HepG2 (cell line): Measurements from ENCODE around the gene RAP1A. TPM values are rescaled to one million over a fixed set of nuclear protein-coding genes. Genes with fewer than 3 reads are reported as not detected.
A peak's percentile ranks its signal among the peaks of the same experiment; 100 is the strongest.

ENCODE experiments used
- ASH2L ChIP-seq: fragments of 300-600, 200-600 bp; sonication (generic); IDR thresholded peaks from 2 replicates; pipeline ENCODE4 v1.7.0; 2017; ENCODE audit warnings: low read depth, mild to moderate bottlenecking, moderate library complexity, mixed read lengths, low read length; ENCODE audit not compliant: insufficient read length
- IKZF4 ChIP-seq: sonication (generic); formaldehyde crosslinking; IDR thresholded peaks from 2 replicates; pipeline ENCODE4 v1.5.1; 2020; ENCODE audit warnings: borderline replicate concordance, mild to moderate bottlenecking, low read depth, missing genetic modification reagents; ENCODE audit errors: not compliant biosample characterization
- JDP2 ChIP-seq: sonication (generic); formaldehyde crosslinking; IDR thresholded peaks from 2 replicates; pipeline ENCODE4 v1.8.1; 2022; ENCODE audit warnings: missing genetic modification reagents, borderline replicate concordance
- MZF1 ChIP-seq: sonication (generic); formaldehyde crosslinking; IDR thresholded peaks from 2 replicates; pipeline ENCODE4 v1.8.1; 2023; ENCODE audit warnings: mild to moderate bottlenecking, missing genetic modification reagents, borderline replicate concordance
- TBL1XR1 ChIP-seq: fragments of 150-350 bp; IDR thresholded peaks from 2 replicates; pipeline ENCODE4 v1.6.1; 2014; ENCODE audit warnings: borderline replicate concordance, low read length; ENCODE audit not compliant: partially characterized antibody
- ZBTB38 ChIP-seq: sonication (generic); formaldehyde crosslinking; IDR thresholded peaks from 2 replicates; pipeline ENCODE4 v1.5.1; 2020; ENCODE audit warnings: mild to moderate bottlenecking, missing genetic modification reagents
- ZFP90 ChIP-seq: sonication (generic); formaldehyde crosslinking; IDR thresholded peaks from 2 replicates; pipeline ENCODE4 v1.8.0; 2022; ENCODE audit warnings: missing genetic modification reagents, mild to moderate bottlenecking, inconsistent platforms, borderline replicate concordance
- ZNF530 ChIP-seq: sonication (generic); formaldehyde crosslinking; IDR thresholded peaks from 2 replicates; pipeline ENCODE4 v1.5.0; 2020; ENCODE audit warnings: low read depth, mild to moderate bottlenecking, missing genetic modification reagents
- polyA plus RNA-seq, 8 experiments: library from polyadenylated mRNA; depleted of rRNA in 3 of 8; stranded (reverse) in 7 of 8; unstranded in 1 of 8; fragments of >200 nt; fragmentation: Illumina TruSeq in 4 of 8; extraction: Trizol in 4 of 8; gene quantifications; 2 replicates each; pipeline versions ENCODE4 v1.2.1 to v1.2.3, GENCODE V29; 2011 to 2016; ENCODE audit warnings: low read depth in 4 of 8, missing spikeins in 1 of 8, mixed read lengths in 1 of 8; ENCODE audit not compliant: insufficient read depth in 1 of 8
- total RNA-seq, 5 experiments: library from RNA; depleted of rRNA; stranded (reverse); fragments of >200 nt; fragmentation: Illumina TruSeq; extraction: Trizol; gene quantifications; 2 replicates each; pipeline ENCODE4 v1.2.3, GENCODE V29; 2016; ENCODE audit warnings: low read depth in 1 of 5
- TF ChIP-seq, protein P1 (sequence below): sonication (generic); formaldehyde crosslinking; IDR thresholded peaks from 2 replicates; pipeline ENCODE4 v1.4.0; 2020; ENCODE audit warnings: missing genetic modification reagents, borderline replicate concordance
- TF ChIP-seq, protein P2 (sequence below): sonication (generic); formaldehyde crosslinking; IDR thresholded peaks from 2 replicates; pipeline ENCODE4 v1.8.0; 2022; ENCODE audit warnings: mild to moderate bottlenecking, missing genetic modification reagents; ENCODE audit not compliant: insufficient replicate concordance
- TF ChIP-seq, protein P3 (sequence below): sonication (generic); formaldehyde crosslinking; IDR thresholded peaks from 2 replicates; pipeline ENCODE4 v1.4.0; 2020; ENCODE audit warnings: missing genetic modification reagents, low read depth, mild to moderate bottlenecking, borderline replicate concordance
- TF ChIP-seq, protein P4 (sequence below): sonication (generic); formaldehyde crosslinking; IDR thresholded peaks from 2 replicates; pipeline ENCODE4 v1.5.0; 2020; ENCODE audit warnings: missing genetic modification reagents
- TF ChIP-seq, protein P5 (sequence below): sonication (generic); formaldehyde crosslinking; IDR thresholded peaks from 2 replicates; pipeline ENCODE4 v1.4.0; 2020; ENCODE audit warnings: missing genetic modification reagents
- TF ChIP-seq, protein P6 (sequence below): sonication (generic); formaldehyde crosslinking; IDR thresholded peaks from 2 replicates; pipeline ENCODE4 v1.9.0; 2021; ENCODE audit warnings: missing genetic modification reagents, mild to moderate bottlenecking, borderline replicate concordance

The RAP1A gene
- total and polyA plus RNA-seq, 2 of the 13 experiments (the other 11 are each of a cell fraction or from before 2014, with no cell fraction given), result 19.0 to 20.7 TPM

DNA sequence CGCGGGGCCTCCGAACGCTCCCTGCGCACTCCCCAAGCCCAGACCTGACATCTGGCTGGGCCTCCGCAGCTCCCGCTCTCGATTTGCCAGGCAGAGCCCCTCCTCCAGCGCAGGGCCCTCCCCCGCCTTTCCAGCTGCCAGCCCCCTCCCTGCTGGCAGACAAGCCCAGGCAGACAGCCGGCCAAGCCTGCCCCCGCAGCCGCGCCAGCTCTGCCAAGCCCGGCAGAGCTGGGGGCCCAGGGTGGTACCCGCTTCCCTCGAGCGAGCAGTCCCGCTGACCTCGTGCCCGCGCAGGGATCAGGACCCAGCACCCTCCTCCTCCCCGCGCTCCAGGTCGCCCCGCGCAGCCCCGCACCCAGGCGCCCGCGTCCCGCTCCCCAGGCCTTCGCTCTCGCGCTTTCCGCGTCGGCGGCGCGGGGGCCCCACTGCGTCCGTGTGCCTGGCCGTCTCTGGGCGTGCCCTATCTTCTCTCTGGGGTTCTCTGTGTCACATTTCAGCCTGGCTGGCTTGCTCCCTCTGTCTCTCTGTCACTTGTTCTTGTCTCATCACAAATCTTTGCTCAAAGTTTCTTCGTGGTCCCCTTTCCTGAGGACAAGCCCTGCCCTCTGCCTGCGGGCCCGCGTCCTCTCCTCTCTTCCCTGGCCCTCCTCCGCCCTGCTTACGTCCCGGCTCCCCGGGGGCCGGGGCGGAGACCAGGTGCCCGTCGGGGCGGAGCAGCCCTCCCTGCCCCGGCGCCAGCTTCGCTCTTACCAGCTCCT is 119.0 kb downstream of the RAP1A start (continued):
- TF ChIP-seq, protein P1, sequence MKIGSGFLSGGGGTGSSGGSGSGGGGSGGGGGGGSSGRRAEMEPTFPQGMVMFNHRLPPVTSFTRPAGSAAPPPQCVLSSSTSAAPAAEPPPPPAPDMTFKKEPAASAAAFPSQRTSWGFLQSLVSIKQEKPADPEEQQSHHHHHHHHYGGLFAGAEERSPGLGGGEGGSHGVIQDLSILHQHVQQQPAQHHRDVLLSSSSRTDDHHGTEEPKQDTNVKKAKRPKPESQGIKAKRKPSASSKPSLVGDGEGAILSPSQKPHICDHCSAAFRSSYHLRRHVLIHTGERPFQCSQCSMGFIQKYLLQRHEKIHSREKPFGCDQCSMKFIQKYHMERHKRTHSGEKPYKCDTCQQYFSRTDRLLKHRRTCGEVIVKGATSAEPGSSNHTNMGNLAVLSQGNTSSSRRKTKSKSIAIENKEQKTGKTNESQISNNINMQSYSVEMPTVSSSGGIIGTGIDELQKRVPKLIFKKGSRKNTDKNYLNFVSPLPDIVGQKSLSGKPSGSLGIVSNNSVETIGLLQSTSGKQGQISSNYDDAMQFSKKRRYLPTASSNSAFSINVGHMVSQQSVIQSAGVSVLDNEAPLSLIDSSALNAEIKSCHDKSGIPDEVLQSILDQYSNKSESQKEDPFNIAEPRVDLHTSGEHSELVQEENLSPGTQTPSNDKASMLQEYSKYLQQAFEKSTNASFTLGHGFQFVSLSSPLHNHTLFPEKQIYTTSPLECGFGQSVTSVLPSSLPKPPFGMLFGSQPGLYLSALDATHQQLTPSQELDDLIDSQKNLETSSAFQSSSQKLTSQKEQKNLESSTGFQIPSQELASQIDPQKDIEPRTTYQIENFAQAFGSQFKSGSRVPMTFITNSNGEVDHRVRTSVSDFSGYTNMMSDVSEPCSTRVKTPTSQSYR (CRISPR knock-in tag), result 0 out of 2 replicates have a peak, but pooled peaks have one; percentile 28
- TF ChIP-seq TBL1XR1 (no peak), ZNF530 (no peak), MZF1 (CRISPR knock-in tag) (no peak), IKZF4 (no peak), ZFP90 (no peak), JDP2 (CRISPR knock-in tag) (peak; percentile 23; the same call in 1 of the 2 replicates), ZBTB38 (CRISPR knock-in tag) (no peak), ASH2L (no peak)
- TF ChIP-seq, protein P2, sequence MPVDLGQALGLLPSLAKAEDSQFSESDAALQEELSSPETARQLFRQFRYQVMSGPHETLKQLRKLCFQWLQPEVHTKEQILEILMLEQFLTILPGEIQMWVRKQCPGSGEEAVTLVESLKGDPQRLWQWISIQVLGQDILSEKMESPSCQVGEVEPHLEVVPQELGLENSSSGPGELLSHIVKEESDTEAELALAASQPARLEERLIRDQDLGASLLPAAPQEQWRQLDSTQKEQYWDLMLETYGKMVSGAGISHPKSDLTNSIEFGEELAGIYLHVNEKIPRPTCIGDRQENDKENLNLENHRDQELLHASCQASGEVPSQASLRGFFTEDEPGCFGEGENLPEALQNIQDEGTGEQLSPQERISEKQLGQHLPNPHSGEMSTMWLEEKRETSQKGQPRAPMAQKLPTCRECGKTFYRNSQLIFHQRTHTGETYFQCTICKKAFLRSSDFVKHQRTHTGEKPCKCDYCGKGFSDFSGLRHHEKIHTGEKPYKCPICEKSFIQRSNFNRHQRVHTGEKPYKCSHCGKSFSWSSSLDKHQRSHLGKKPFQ (CRISPR knock-in tag), result peak; percentile 43
- TF ChIP-seq, protein P3, sequence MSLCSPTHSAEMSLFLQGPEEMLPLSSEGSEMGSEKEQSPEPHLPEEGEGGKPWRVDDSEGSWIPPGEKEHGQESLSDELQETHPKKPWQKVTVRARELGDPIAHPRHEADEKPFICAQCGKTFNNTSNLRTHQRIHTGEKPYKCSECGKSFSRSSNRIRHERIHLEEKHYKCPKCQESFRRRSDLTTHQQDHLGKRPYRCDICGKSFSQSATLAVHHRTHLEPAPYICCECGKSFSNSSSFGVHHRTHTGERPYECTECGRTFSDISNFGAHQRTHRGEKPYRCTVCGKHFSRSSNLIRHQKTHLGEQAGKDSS (CRISPR knock-in tag), result 0 out of 2 replicates have a peak, but pooled peaks have one; percentile 10
- TF ChIP-seq, protein P4, sequence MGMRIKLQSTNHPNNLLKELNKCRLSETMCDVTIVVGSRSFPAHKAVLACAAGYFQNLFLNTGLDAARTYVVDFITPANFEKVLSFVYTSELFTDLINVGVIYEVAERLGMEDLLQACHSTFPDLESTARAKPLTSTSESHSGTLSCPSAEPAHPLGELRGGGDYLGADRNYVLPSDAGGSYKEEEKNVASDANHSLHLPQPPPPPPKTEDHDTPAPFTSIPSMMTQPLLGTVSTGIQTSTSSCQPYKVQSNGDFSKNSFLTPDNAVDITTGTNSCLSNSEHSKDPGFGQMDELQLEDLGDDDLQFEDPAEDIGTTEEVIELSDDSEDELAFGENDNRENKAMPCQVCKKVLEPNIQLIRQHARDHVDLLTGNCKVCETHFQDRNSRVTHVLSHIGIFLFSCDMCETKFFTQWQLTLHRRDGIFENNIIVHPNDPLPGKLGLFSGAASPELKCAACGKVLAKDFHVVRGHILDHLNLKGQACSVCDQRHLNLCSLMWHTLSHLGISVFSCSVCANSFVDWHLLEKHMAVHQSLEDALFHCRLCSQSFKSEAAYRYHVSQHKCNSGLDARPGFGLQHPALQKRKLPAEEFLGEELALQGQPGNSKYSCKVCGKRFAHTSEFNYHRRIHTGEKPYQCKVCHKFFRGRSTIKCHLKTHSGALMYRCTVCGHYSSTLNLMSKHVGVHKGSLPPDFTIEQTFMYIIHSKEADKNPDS (CRISPR knock-in tag), result 0 out of 2 replicates have a peak, but pooled peaks have one; percentile 29
- TF ChIP-seq, protein P5, sequence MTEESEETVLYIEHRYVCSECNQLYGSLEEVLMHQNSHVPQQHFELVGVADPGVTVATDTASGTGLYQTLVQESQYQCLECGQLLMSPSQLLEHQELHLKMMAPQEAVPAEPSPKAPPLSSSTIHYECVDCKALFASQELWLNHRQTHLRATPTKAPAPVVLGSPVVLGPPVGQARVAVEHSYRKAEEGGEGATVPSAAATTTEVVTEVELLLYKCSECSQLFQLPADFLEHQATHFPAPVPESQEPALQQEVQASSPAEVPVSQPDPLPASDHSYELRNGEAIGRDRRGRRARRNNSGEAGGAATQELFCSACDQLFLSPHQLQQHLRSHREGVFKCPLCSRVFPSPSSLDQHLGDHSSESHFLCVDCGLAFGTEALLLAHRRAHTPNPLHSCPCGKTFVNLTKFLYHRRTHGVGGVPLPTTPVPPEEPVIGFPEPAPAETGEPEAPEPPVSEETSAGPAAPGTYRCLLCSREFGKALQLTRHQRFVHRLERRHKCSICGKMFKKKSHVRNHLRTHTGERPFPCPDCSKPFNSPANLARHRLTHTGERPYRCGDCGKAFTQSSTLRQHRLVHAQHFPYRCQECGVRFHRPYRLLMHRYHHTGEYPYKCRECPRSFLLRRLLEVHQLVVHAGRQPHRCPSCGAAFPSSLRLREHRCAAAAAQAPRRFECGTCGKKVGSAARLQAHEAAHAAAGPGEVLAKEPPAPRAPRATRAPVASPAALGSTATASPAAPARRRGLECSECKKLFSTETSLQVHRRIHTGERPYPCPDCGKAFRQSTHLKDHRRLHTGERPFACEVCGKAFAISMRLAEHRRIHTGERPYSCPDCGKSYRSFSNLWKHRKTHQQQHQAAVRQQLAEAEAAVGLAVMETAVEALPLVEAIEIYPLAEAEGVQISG (CRISPR knock-in tag), result no peak
- TF ChIP-seq, protein P6, sequence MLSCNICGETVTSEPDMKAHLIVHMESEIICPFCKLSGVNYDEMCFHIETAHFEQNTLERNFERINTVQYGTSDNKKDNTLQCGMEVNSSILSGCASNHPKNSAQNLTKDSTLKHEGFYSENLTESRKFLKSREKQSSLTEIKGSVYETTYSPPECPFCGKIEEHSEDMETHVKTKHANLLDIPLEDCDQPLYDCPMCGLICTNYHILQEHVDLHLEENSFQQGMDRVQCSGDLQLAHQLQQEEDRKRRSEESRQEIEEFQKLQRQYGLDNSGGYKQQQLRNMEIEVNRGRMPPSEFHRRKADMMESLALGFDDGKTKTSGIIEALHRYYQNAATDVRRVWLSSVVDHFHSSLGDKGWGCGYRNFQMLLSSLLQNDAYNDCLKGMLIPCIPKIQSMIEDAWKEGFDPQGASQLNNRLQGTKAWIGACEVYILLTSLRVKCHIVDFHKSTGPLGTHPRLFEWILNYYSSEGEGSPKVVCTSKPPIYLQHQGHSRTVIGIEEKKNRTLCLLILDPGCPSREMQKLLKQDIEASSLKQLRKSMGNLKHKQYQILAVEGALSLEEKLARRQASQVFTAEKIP, result no peak
